NT2/D1 (cell line): Measurements from ENCODE around the gene ZNF385B.

ENCODE experiments used
- DNase-seq: peaks from one replicate; pipeline ENCODE4 v3.0.0-alpha.2; 2011; ENCODE audit warnings: low read depth, low spot score
- H3K27me3 ChIP-seq: 2 replicates; pipeline ENCODE4 v1.6.0; 2011; ENCODE audit warnings: mild to moderate bottlenecking; ENCODE audit not compliant: insufficient read length, insufficient read depth
- H3K36me3 ChIP-seq: 2 replicates; pipeline ENCODE4 v1.6.1; 2011; ENCODE audit warnings: mild to moderate bottlenecking, low read length, mixed read lengths; ENCODE audit not compliant: insufficient read depth, insufficient read length
- H3K4me1 ChIP-seq: 2 replicates; pipeline ENCODE4 v1.5.1; 2011; ENCODE audit not compliant: insufficient read depth, insufficient read length
- H3K4me3 ChIP-seq: 2 replicates; pipeline ENCODE4 v1.5.1; 2011; ENCODE audit warnings: low read depth; ENCODE audit not compliant: insufficient read length
- H3K9ac ChIP-seq: 2 replicates; pipeline ENCODE4 v1.6.0; 2011; ENCODE audit warnings: low read depth; ENCODE audit not compliant: insufficient read length
- H3K9me3 ChIP-seq: 2 replicates; pipeline ENCODE4 v1.5.1; 2011; ENCODE audit warnings: mild to moderate bottlenecking, low read length; ENCODE audit not compliant: insufficient read depth
- SUZ12 ChIP-seq: IDR thresholded peaks from 2 replicates; pipeline ENCODE4 v1.6.1; 2011; ENCODE audit not compliant: insufficient read length, insufficient read depth; ENCODE audit errors: extremely low read depth
- YY1 ChIP-seq: IDR thresholded peaks from 2 replicates; pipeline ENCODE4 v1.6.1; 2011; ENCODE audit not compliant: insufficient read length, insufficient read depth
- ZNF274 ChIP-seq: IDR thresholded peaks from 2 replicates; pipeline ENCODE4 v1.6.1; 2011; ENCODE audit warnings: mild to moderate bottlenecking, low read depth, low read length

Gene ZNF385B

GRCh38 chr2:179622112-179622511 lies 239.3 kb downstream of the ZNF385B start:
- no peak for DNase-seq
- Histone ChIP-seq H3K4me3 (no peak overlapping the region), H3K27me3 (no peaks in the 10 kb centered on the region), H3K36me3 (no peaks in the 10 kb centered on the region), H3K9me3 (peaks cover 14% of the 10 kb centered on the region), H3K4me1 (no peaks in the 10 kb centered on the region), H3K9ac (no peak overlapping the region)
- TF ChIP-seq ZNF274 = no peak
- TF ChIP-seq YY1 = no peak
- no peak for TF ChIP-seq SUZ12

- no peak for TF ChIP-seq SUZ12
- no peak for TF ChIP-seq ZNF274
- no peak for TF ChIP-seq YY1
- DNase-seq = no peak
- Histone ChIP-seq H3K9me3 (peaks cover 14% of the 10 kb centered on the region), H3K4me1 (no peaks in the 10 kb centered on the region), H3K36me3 (no peaks in the 10 kb centered on the region), H3K27me3 (no peaks in the 10 kb centered on the region), H3K9ac (no peak overlapping the region), H3K4me3 (no peak overlapping the region)
Measured at GRCh38 chr2:179619947-179620467, 241.4 kb downstream of the ZNF385B start.

DNA sequence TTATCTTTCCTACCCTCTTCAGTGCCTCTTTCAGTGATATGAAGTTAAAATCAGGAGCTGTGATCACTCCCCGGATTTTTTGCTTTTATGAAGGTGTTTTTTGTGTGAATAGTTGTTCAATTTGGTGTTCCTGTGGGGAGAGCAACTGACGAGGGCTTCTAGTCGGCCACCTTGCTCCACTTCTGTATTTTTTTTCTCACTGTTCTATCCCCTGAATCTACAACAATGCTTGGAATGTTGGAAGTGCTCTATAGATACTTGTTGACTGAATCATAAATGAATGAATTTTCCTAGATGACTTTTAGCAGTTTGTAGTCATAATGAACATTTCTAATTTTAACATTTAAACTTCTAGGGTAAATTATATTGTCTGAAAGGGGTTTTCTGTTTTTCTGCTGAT lies 247.3 kb downstream of the ZNF385B start:
- Histone ChIP-seq H3K27me3 (no peaks in the 10 kb centered on the region), H3K4me3 (no peak overlapping the region), H3K4me1 (no peaks in the 10 kb centered on the region), H3K9me3 (no peaks in the 10 kb centered on the region), H3K36me3 (no peaks in the 10 kb centered on the region), H3K9ac (no peak overlapping the region)
- DNase-seq = no peak
- TF ChIP-seq YY1 (no peak), SUZ12 (no peak), ZNF274 (no peak)

DNA sequence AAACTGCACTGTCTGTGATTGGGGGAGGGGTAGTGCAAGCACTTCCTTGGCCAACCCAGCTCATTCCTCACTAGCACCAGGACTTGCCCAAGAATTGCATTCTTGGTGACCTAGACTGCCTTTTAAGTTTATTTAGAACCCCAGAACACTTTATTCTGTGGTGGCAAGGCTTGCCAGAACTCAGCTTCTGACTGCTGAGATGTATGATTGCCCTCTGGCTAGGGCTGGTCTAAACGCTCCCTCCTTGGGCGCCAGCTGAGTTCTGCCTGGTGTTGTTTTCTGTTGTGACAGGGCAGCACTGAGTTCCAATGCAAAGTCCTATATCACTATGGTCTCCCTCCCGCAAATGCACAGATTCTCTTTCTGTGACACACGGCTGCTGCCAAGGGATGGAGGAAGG lies 247.7 kb downstream of the ZNF385B start:
- Histone ChIP-seq H3K36me3 (no peaks in the 10 kb centered on the region), H3K27me3 (no peaks in the 10 kb centered on the region), H3K9ac (no peak overlapping the region), H3K4me1 (no peaks in the 10 kb centered on the region), H3K4me3 (no peak overlapping the region), H3K9me3 (no peaks in the 10 kb centered on the region)
- TF ChIP-seq ZNF274 = no peak
- TF ChIP-seq SUZ12 = no peak
- no peak for TF ChIP-seq YY1
- DNase-seq = no peak

GRCh38 chr2:179613299-179613651 lies 248.1 kb downstream of the ZNF385B start:
- TF ChIP-seq ZNF274 (no peak), SUZ12 (no peak), YY1 (no peak)
- no peaks in the 10 kb centered on the region for H3K4me1 ChIP-seq
- H3K9me3 ChIP-seq = no peaks in the 10 kb centered on the region
- no peak overlapping the region for H3K9ac ChIP-seq
- DNase-seq = no peak
- H3K27me3 ChIP-seq = no peaks in the 10 kb centered on the region
- no peaks in the 10 kb centered on the region for H3K36me3 ChIP-seq
- H3K4me3 ChIP-seq = no peak overlapping the region

GRCh38 chr2:179612591-179613298 lies 248.7 kb downstream of the ZNF385B start:
- no peak for DNase-seq

GRCh38 chr2:179612108-179612507 lies 249.3 kb downstream of the ZNF385B start:
- no peaks in the 10 kb centered on the region for H3K9me3 ChIP-seq
- H3K36me3 ChIP-seq = no peaks in the 10 kb centered on the region
- no peaks in the 10 kb centered on the region for H3K4me1 ChIP-seq

More at GRCh38 chr2:179612591-179613298, 248.7 kb downstream of the ZNF385B start:
- no peaks in the 10 kb centered on the region for H3K27me3 ChIP-seq
- H3K9me3 ChIP-seq = no peaks in the 10 kb centered on the region
- TF ChIP-seq YY1 (no peak), SUZ12 (no peak), ZNF274 (no peak)
- H3K4me3 ChIP-seq = no peak overlapping the region
- no peak overlapping the region for H3K9ac ChIP-seq
- H3K4me1 ChIP-seq = no peaks in the 10 kb centered on the region
- no peaks in the 10 kb centered on the region for H3K36me3 ChIP-seq

GRCh38 chr2:179606141-179606540 lies 255.3 kb downstream of the ZNF385B start:
- H3K9ac ChIP-seq = no peak overlapping the region
- H3K4me1 ChIP-seq = no peaks in the 10 kb centered on the region
- H3K36me3 ChIP-seq = no peaks in the 10 kb centered on the region
- DNase-seq = no peak
- no peaks in the 10 kb centered on the region for H3K9me3 ChIP-seq
- H3K4me3 ChIP-seq = no peak overlapping the region
- H3K27me3 ChIP-seq = no peaks in the 10 kb centered on the region
- TF ChIP-seq ZNF274 (no peak), SUZ12 (no peak), YY1 (no peak)

More at GRCh38 chr2:179612108-179612507, 249.3 kb downstream of the ZNF385B start:
- DNase-seq = no peak
- no peaks in the 10 kb centered on the region for H3K27me3 ChIP-seq
- H3K9ac ChIP-seq = no peak overlapping the region
- H3K4me3 ChIP-seq = no peak overlapping the region
- TF ChIP-seq ZNF274 = no peak
